D721Med (cell line): ENCODE results near the gene ARHGEF11.

Experiments
- DNase-seq: peaks from one replicate; pipeline ENCODE4 v3.0.0; 2011; ENCODE audit warnings: low spot score; ENCODE audit not compliant: insufficient read length
- FAIRE-seq: peaks from 2 replicates; lab custom pipeline; 2011; peaks lifted over from hg19 to GRCh38; lab: Jason Lieb, UNC
- TF ChIP-seq, protein P1 (sequence below): IDR thresholded peaks from 2 replicates; pipeline ENCODE4 v1.5.1; 2012; ENCODE audit warnings: mild to moderate bottlenecking, control low read depth; ENCODE audit not compliant: insufficient read depth; ENCODE audit errors: missing control alignments

Gene ARHGEF11

DNA sequence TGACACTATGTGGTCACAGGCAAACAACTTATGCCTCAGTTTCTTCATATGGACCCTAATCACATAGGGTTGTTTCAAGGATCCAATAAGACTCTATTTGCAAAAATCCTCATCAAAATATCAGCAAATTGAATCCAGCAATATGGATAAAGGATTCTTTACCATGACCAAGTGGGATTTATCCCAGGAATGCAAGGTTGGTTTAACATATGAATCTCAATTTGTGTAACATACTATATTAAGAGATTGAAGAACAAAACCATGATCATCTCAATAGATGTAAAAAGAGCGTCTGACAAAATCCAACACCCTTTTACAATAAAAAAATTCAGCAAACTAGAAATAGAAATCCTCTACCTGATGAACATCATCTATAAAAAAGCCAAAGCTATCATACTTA, 23.9 kb downstream of the ARHGEF11 start:
- DNase-seq (no peak), FAIRE-seq (peak; percentile 46)
- TF ChIP-seq, protein P1, sequence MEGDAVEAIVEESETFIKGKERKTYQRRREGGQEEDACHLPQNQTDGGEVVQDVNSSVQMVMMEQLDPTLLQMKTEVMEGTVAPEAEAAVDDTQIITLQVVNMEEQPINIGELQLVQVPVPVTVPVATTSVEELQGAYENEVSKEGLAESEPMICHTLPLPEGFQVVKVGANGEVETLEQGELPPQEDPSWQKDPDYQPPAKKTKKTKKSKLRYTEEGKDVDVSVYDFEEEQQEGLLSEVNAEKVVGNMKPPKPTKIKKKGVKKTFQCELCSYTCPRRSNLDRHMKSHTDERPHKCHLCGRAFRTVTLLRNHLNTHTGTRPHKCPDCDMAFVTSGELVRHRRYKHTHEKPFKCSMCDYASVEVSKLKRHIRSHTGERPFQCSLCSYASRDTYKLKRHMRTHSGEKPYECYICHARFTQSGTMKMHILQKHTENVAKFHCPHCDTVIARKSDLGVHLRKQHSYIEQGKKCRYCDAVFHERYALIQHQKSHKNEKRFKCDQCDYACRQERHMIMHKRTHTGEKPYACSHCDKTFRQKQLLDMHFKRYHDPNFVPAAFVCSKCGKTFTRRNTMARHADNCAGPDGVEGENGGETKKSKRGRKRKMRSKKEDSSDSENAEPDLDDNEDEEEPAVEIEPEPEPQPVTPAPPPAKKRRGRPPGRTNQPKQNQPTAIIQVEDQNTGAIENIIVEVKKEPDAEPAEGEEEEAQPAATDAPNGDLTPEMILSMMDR, result no peak

DNA sequence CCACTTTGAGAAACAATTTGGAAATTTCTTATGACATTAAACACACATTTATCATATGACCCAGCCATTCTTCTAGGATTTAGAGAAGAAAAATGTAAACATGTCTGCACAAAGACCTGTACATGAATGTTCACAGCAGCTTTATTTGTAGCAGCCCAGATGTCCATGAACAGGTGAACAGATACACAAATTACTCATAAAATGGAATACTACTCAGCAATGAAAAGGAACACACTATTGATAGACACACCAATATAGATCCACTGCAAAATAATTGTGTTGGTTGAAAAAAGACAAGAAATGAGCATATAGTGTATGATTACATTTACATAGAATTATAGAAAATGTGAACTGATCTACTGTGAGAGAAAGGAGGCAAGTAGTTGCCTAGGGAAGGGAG, 26.1 kb downstream of the ARHGEF11 start:
- TF ChIP-seq, protein P1, result no peak
- FAIRE-seq, result peak; percentile 77
- no peak for DNase-seq

DNA sequence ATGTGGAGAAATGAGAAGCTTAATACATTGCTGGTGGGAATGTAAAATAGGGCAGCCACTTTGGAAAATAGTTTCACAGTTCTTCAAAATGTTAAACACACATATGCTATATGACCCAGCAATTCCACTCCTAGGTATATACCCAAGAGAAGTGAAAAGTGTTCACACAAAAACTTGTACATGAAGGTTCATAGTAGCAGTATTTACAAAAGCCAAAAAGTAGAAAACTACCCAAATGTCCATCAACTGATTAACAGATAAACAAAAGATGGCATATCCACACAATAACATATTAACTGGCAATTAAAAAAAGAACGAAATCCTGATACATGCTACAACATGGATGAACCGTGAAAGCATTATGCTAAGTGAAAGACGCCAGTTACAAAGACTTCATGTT, 33.7 kb downstream of the ARHGEF11 start:
- DNase-seq, result no peak
- peak; percentile 21 for FAIRE-seq
- TF ChIP-seq, protein P1, result no peak

DNA sequence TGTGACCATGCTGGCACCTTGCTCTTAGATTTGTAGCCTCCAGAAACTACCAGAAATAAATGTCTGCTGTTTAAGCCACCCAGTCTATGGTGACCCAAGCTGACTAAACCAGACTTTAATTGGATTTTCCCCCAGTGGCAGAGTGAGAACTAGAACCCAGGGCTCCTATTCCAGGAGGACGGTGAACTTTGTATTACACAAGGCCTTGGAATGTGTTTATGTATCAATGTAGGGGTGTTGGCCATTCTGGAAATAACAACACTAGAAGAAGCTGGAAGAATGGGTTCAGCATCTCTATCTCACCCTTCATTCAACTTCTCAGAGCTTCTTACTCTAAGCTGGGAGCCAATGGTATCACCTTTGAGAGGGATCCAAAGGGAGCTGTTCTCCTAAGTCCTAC, 37.0 kb downstream of the ARHGEF11 start:
- TF ChIP-seq, protein P1, result no peak
- no peak for FAIRE-seq
- DNase-seq, result no peak

DNA sequence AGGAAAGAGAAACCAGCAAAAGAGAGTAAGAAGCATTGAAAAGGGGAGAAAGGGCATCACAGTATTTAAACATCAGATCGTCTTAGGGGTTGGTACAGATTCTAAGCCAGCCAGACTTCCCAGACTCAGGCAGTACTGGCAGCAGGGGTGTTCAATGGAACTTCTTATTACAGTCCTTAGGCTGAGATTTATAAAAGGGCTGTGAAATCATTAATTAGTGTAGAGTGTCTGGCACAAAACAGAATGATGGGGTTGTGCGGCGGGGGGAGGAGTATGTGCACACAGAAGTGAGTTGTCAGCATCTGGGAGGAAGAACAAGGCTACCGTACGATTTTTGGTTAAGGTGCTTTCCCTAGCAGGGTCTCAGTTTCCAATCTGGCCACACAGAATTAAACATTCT, 38.2 kb downstream of the ARHGEF11 start:
- FAIRE-seq, result no peak
- DNase-seq, result no peak

DNA sequence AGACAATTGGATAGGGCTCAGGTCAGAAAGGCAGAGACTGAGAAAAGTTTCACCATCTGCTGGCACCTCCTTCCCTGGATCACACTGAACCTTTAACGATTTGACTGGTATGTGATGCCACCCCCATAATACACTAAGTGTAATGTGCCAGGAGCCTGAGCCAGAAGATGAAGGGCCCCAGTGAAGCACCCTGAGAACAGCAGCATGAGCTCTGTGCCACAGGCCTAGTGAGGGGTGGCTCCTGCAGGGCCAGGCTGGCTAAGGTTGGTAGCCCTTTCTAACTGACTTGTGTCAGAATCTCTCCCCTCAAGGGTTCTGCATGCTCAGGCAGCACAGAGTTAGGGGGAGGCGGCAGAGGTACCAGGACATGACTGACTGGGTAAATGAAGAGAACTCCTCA, 38.9 kb downstream of the ARHGEF11 start:
- no peak for FAIRE-seq
- DNase-seq, result no peak
- TF ChIP-seq, protein P1, result no peak

More for the DNA sequence above, 38.2 kb downstream of the ARHGEF11 start:
- TF ChIP-seq, protein P1, result no peak

DNA sequence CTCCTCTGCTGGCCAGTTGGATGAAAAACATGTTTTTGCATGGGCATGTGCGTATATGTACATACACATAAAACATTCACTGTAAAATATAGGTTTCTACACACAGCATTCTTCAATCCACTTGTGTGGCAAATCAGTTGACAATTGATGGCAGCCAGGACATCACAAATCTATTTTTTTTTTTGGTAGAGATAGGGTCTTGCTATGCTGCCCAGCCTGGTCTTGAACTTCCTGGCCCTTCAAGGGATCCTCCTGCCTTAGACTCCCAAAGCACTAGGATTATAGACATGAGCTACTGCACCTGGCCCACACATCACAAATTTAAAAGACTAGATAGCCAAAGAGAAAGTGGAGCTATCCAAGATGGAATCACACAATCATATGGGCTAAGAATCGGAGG, 39.6 kb downstream of the ARHGEF11 start:
- no peak for DNase-seq
- no peak for FAIRE-seq
- TF ChIP-seq, protein P1, result no peak
